Mesenchymal stem cell (in vitro differentiated cells and primary cell): ENCODE results near the gene TMF1.

Source experiments
- DNase-seq: peaks from one replicate; pipeline ENCODE4 v3.0.0-alpha.2; 2013
- H2AFZ ChIP-seq: one replicate; pipeline ENCODE4 v1.6.1; 2013; ENCODE audit warnings: low read depth, mild to moderate bottlenecking, control low read depth, inconsistent platforms, low read length, moderate library complexity
- H2AK5ac ChIP-seq: 2 replicates; pipeline ENCODE4 v1.6.1; 2013; ENCODE audit warnings: low read length, moderate library complexity, mild to moderate bottlenecking, inconsistent platforms; ENCODE audit not compliant: severe bottlenecking
- H2BK120ac ChIP-seq: one replicate; pipeline ENCODE4 v1.6.1; 2013; ENCODE audit warnings: low read depth, mild to moderate bottlenecking, inconsistent platforms, low read length, moderate library complexity
- H2BK12ac ChIP-seq, 2 experiments: one replicate each; pipeline ENCODE4 v1.6.1; 2013; ENCODE audit warnings: inconsistent platforms in 2 of 2, low read length in 2 of 2, mild to moderate bottlenecking in 2 of 2, moderate library complexity in 2 of 2, control low read depth in 1 of 2
- H2BK15ac ChIP-seq: one replicate; pipeline ENCODE4 v1.6.1; 2013; ENCODE audit warnings: mild to moderate bottlenecking, low read depth, inconsistent platforms; ENCODE audit not compliant: poor library complexity, severe bottlenecking
- H2BK5ac ChIP-seq: 2 replicates; pipeline ENCODE4 v1.6.1; 2013; ENCODE audit warnings: low read depth, mild to moderate bottlenecking, low read length, control low read depth, inconsistent platforms; ENCODE audit not compliant: poor library complexity, severe bottlenecking
- H3K14ac ChIP-seq, 2 experiments: one replicate each; pipeline ENCODE4 v1.6.1; 2013; ENCODE audit warnings: inconsistent platforms in 2 of 2, low read length in 2 of 2, control low read depth in 1 of 2, mild to moderate bottlenecking in 1 of 2, moderate library complexity in 1 of 2
- H3K18ac ChIP-seq, 2 experiments: one replicate each; pipeline ENCODE4 v1.6.1; 2013; ENCODE audit warnings: inconsistent platforms in 2 of 2, low read length in 2 of 2, control low read depth in 1 of 2, low read depth in 1 of 2, mild to moderate bottlenecking in 1 of 2
- H3K23ac ChIP-seq, 2 experiments: one replicate each; pipeline ENCODE4 v1.6.1; 2013; ENCODE audit warnings: inconsistent platforms in 2 of 2, low read length in 2 of 2, mild to moderate bottlenecking in 2 of 2, moderate library complexity in 2 of 2, control low read depth in 1 of 2
- H3K27ac ChIP-seq: 2 replicates; pipeline ENCODE4 v1.5.1; 2013; ENCODE audit warnings: mild to moderate bottlenecking, moderate library complexity, low read length, control low read depth, inconsistent platforms; ENCODE audit not compliant: poor library complexity, severe bottlenecking
- H3K27me3 ChIP-seq, 2 experiments: 2 replicates each; pipeline versions ENCODE4 v1.6.1 to v1.7.0; 2013; ENCODE audit warnings: low read length in 2 of 2, mild to moderate bottlenecking in 2 of 2, moderate library complexity in 2 of 2, control low read depth in 1 of 2, inconsistent platforms in 1 of 2; ENCODE audit not compliant: control insufficient read depth in 1 of 2, insufficient read depth in 1 of 2
- H3K36me3 ChIP-seq, 2 experiments: 2 replicates each; pipeline versions ENCODE4 v1.6.1 to v1.7.0; 2013; ENCODE audit warnings: low read length in 2 of 2, control low read depth in 1 of 2, inconsistent platforms in 1 of 2, low read depth in 1 of 2, mild to moderate bottlenecking in 1 of 2; ENCODE audit not compliant: insufficient read depth in 2 of 2, control insufficient read depth in 1 of 2
- H3K4ac ChIP-seq, 2 experiments: one replicate each; pipeline ENCODE4 v1.6.1; 2013; ENCODE audit warnings: inconsistent platforms in 2 of 2, low read length in 2 of 2, mild to moderate bottlenecking in 2 of 2, moderate library complexity in 2 of 2, control low read depth in 1 of 2, low read depth in 1 of 2
- H3K4me1 ChIP-seq: 2 replicates; pipeline ENCODE4 v1.6.1; 2013; ENCODE audit warnings: low read depth, low read length, control low read depth; ENCODE audit not compliant: control insufficient read depth, insufficient read depth
- H3K4me2 ChIP-seq: 2 replicates; pipeline ENCODE4 v1.6.1; 2013; ENCODE audit warnings: low read length, mild to moderate bottlenecking, inconsistent platforms; ENCODE audit not compliant: poor library complexity, severe bottlenecking
- H3K4me3 ChIP-seq, 2 experiments: 2 replicates each; pipeline versions ENCODE4 v1.5.1 to v1.7.0; 2013; ENCODE audit warnings: low read length in 2 of 2, mild to moderate bottlenecking in 2 of 2, control low read depth in 1 of 2, low read depth in 1 of 2; ENCODE audit not compliant: insufficient read depth in 1 of 2
- H3K79me1 ChIP-seq: replicated peaks from 2 replicates; pipeline ENCODE4 v1.6.1; 2013; ENCODE audit warnings: mild to moderate bottlenecking, control low read depth, low read length, inconsistent platforms; ENCODE audit not compliant: poor library complexity, severe bottlenecking
- H3K9ac ChIP-seq: 2 replicates; pipeline ENCODE4 v1.7.0; 2013; ENCODE audit warnings: mild to moderate bottlenecking, low read length, moderate library complexity
- H3K9me3 ChIP-seq: 2 replicates; pipeline ENCODE4 v1.7.0; 2013; ENCODE audit warnings: mild to moderate bottlenecking, low read length; ENCODE audit not compliant: control insufficient read depth
- H4K8ac ChIP-seq: one replicate; pipeline ENCODE4 v1.6.1; 2013; ENCODE audit warnings: inconsistent platforms, mild to moderate bottlenecking, low read length, moderate library complexity
- H4K91ac ChIP-seq: one replicate; pipeline ENCODE4 v1.6.1; 2013; ENCODE audit warnings: mild to moderate bottlenecking, low read length, inconsistent platforms
- WGBS: methylation state at CpG from one replicate; pipeline ENCODE4 v1.1.7; 2013; ENCODE audit warnings: mixed read lengths; 5-methylcytosine and 5-hydroxymethylcytosine counted together

Gene TMF1

GRCh38 chr3:69032142-69032541 lies 20.0 kb downstream of the TMF1 start:
- no peaks in the 10 kb centered on the region for H3K9me3 ChIP-seq
- no peaks in the 10 kb centered on the region for H3K27me3 ChIP-seq
- peaks cover 6% of the 10 kb centered on the region for H3K79me1 ChIP-seq
- no peak overlapping the region for H4K91ac ChIP-seq
- H4K8ac ChIP-seq = no peak overlapping the region
- H3K4me3 ChIP-seq = no peak overlapping the region
- H3K18ac ChIP-seq = no peak overlapping the region
- H2BK12ac ChIP-seq = no peak overlapping the region
- H2BK5ac ChIP-seq = no peak overlapping the region
- H3K4me1 ChIP-seq = no peaks in the 10 kb centered on the region
- H3K36me3 ChIP-seq = peaks cover 18 to 98% of the 10 kb centered on the region in 2 experiments
- H2AK5ac ChIP-seq = no peak overlapping the region
- H3K27ac ChIP-seq = no peak overlapping the region
- no peak overlapping the region for H2AFZ ChIP-seq
- H3K14ac ChIP-seq = no peak overlapping the region
- H2BK15ac ChIP-seq = no peak overlapping the region
- no peak overlapping the region for H3K23ac ChIP-seq
- DNase-seq = peak; percentile 16
- no peak overlapping the region for H3K4ac ChIP-seq
- H3K9ac ChIP-seq = no peak overlapping the region
- no peak overlapping the region for H2BK120ac ChIP-seq
- H3K4me2 ChIP-seq = no peak overlapping the region
- WGBS = 78% methylated on average over 1 of the region's 2 CpGs

GRCh38 chr3:69031635-69032034 lies 20.5 kb downstream of the TMF1 start:
- Histone ChIP-seq H3K27ac (no peak overlapping the region), H2AFZ (no peak overlapping the region), H2AK5ac (no peak overlapping the region), H3K23ac (no peak overlapping the region), H3K14ac (no peak overlapping the region), H3K4ac (no peak overlapping the region), H3K4me1 (no peaks in the 10 kb centered on the region), H2BK15ac (no peak overlapping the region), H3K27me3 (no peaks in the 10 kb centered on the region), H2BK5ac (no peak overlapping the region), H2BK12ac (no peak overlapping the region), H4K91ac (no peak overlapping the region), H3K36me3 (peaks cover 18 to 96% of the 10 kb centered on the region in 2 experiments), H3K9ac (no peak overlapping the region), H3K4me3 (no peak overlapping the region), H3K4me2 (no peak overlapping the region), H3K9me3 (no peaks in the 10 kb centered on the region), H2BK120ac (no peak overlapping the region), H3K18ac (no peak overlapping the region), H4K8ac (no peak overlapping the region), H3K79me1 (peaks cover 6% of the 10 kb centered on the region)
- no CpG with 5 or more reads among the region's 1 CpG for WGBS
- no peak for DNase-seq

- no peak overlapping the region for H4K8ac ChIP-seq
- H3K18ac ChIP-seq = no peak overlapping the region
- H3K27ac ChIP-seq = no peak overlapping the region
- DNase-seq = no peak
- H3K79me1 ChIP-seq = peaks cover 6% of the 10 kb centered on the region
- no peak overlapping the region for H3K4me3 ChIP-seq
- peaks cover 3% of the 10 kb centered on the region for H3K4me1 ChIP-seq
- H3K36me3 ChIP-seq = peaks cover 6 to 92% of the 10 kb centered on the region in 2 experiments
- H2AK5ac ChIP-seq = no peak overlapping the region
- no peaks in the 10 kb centered on the region for H3K27me3 ChIP-seq
- no peak overlapping the region for H3K4ac ChIP-seq
- no peaks in the 10 kb centered on the region for H3K9me3 ChIP-seq
- H2BK12ac ChIP-seq = no peak overlapping the region
- H3K9ac ChIP-seq = no peak overlapping the region
- H2AFZ ChIP-seq = no peak overlapping the region
- H2BK5ac ChIP-seq = no peak overlapping the region
- no peak overlapping the region for H2BK15ac ChIP-seq
- H3K14ac ChIP-seq = no peak overlapping the region
- no peak overlapping the region for H3K4me2 ChIP-seq
- H3K23ac ChIP-seq = no peak overlapping the region
- no CpG with 5 or more reads among the region's 4 CpGs for WGBS
- H4K91ac ChIP-seq = no peak overlapping the region
- H2BK120ac ChIP-seq = no peak overlapping the region
These were observed 31.3 kb downstream of the TMF1 start for GRCh38 chr3:69020857-69021256.

GRCh38 chr3:69020424-69020823 lies 31.7 kb downstream of the TMF1 start:
- Histone ChIP-seq H2BK15ac (no peak overlapping the region), H3K4me1 (peaks cover 3% of the 10 kb centered on the region), H2BK120ac (no peak overlapping the region), H3K4me3 (no peak overlapping the region), H3K4me2 (no peak overlapping the region), H2AK5ac (no peak overlapping the region), H3K27ac (no peak overlapping the region), H3K4ac (no peak overlapping the region), H3K36me3 (peaks cover 6 to 90% of the 10 kb centered on the region in 2 experiments), H2AFZ (no peak overlapping the region), H3K9me3 (no peaks in the 10 kb centered on the region), H4K8ac (no peak overlapping the region), H2BK12ac (no peak overlapping the region), H2BK5ac (no peak overlapping the region), H3K14ac (no peak overlapping the region), H3K79me1 (peaks cover 6% of the 10 kb centered on the region), H4K91ac (no peak overlapping the region), H3K9ac (no peak overlapping the region), H3K23ac (no peak overlapping the region), H3K18ac (no peak overlapping the region), H3K27me3 (no peaks in the 10 kb centered on the region)
- peak; percentile 16 for DNase-seq
- WGBS = no CpG with 5 or more reads among the region's 2 CpGs
